Choroid plexus epithelial cell (primary cell): ENCODE results near the gene POLD1.
"Not testable (repeated sequence)": the region's sequence is repeated elsewhere in the genome, so short reads cannot be mapped to it uniquely, and the experiment has no call there.

Experiments used
- DNase-seq: peaks from one replicate; pipeline ENCODE4 v3.0.0-alpha.2; 2010; ENCODE audit warnings: low read depth
- H3K4me3 ChIP-seq: 2 replicates; pipeline ENCODE4 v1.5.1; 2011; ENCODE audit warnings: low read depth, mild to moderate bottlenecking, control low read depth, low read length, moderate library complexity
- CTCF ChIP-seq: conservative IDR thresholded peaks from 2 replicates; pipeline ENCODE4 v1.5.1; 2011; ENCODE audit warnings: low read depth, mild to moderate bottlenecking, control low read depth, inconsistent platforms, low read length, moderate library complexity

POLD1 gene

DNA sequence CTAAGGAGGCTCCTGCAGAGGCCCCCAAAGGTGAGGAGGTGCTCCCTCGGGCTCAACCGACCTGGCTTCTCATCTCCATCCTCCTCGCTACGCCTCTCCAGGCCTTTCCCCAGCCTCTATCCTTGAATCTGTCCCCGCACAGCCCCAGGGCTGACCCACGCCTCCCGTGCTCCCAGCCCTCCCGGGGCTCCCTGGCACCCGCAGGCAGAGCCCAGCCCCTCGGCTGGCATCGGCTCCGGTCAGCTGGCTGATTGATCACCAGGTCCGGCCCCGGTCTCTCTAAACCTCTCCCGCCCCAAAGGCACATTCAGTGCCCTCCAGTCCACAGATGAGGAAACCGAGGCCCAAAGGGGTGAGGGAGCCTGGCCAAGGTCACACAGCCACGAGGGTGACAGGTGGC lies 51.1 kb downstream of the POLD1 start:
- H3K4me3 ChIP-seq: no peak overlapping the region
- no peak for DNase-seq
- TF ChIP-seq CTCF: no peak

DNA sequence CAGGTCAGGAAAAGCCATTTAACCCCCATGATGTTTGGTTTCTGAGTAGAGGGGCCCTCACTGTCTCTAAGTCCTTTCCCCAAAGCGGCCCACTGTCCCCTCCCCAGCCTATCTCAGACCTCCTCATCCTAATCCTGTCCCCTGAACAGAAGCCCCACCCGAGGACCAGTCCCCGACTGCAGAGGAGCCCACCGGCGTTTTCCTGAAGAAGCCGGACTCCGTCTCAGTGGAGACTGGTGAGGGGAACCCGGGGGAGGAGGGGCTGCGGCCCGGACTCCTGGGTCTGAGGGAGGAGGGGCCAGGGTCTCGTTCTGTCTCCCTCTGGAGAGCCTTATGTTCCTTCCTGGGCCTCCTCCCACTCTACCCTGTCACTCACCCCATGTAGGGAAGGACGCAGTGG lies 51.5 kb downstream of the POLD1 start:
- no peak for TF ChIP-seq CTCF

DNA sequence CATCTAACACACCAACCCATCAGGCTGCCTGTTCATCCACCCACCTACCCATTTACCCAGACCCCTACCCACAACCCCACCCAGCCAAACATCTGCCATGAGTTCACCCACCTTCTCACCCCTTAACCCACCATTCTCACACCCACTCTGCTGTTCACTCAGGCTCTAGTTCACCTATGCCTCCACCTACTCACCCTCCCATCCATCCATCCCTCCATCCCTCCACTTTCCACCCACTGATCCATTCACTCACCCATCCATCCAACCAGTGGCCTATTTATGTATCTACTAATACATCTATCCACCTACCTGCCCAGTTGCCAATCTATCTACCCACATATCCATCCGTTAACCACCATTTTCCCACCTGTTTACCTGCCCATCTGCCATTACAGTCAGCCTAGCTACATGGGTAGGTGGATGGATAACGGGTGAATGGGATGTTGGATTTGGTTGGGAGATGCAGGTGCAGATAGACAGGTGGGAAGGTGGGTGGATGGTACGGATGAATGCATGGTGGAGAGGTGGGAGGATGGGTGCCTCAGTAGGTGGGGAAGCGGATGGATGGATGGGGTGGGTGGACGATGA lies 53.8 kb downstream of the POLD1 start:
- no peak for TF ChIP-seq CTCF
- DNase-seq: no peak
- H3K4me3 ChIP-seq: no peak overlapping the region

More for the DNA sequence above, 51.5 kb downstream of the POLD1 start:
- DNase-seq: no peak
- no peak overlapping the region for H3K4me3 ChIP-seq

- DNase-seq, H3K4me3 ChIP-seq: not testable (repeated sequence)
These were observed 55.0 kb downstream of the POLD1 start for GRCh38 chr19:50439130-50439529.

GRCh38 chr19:50444059-50444458 lies 59.9 kb downstream of the POLD1 start:
- TF ChIP-seq CTCF: no peak
- DNase-seq: no peak
- no peak overlapping the region for H3K4me3 ChIP-seq

- TF ChIP-seq CTCF: no peak
- H3K4me3 ChIP-seq: no peak overlapping the region
- DNase-seq: no peak
These were observed 62.9 kb downstream of the POLD1 start for GRCh38 chr19:50447053-50447452.

GRCh38 chr19:50447750-50448149 lies 63.6 kb downstream of the POLD1 start:
- H3K4me3 ChIP-seq: no peak overlapping the region
- no peak for DNase-seq
- TF ChIP-seq CTCF: no peak
